AG04449 (cell line): ENCODE results near the gene C8G.

Experiments used
- CTCF ChIA-PET: fragments of 350-600 bp; formaldehyde crosslinking; extraction: SDS; loops from one replicate; lab custom pipeline; 2021; ENCODE audit warnings: antibody characterized with exemption; lab: Yijun Ruan, JAX
- POLR2A ChIA-PET: fragments of 400-600, 350-600 bp; formaldehyde crosslinking; extraction: SDS; loops from one replicate; lab custom pipeline; 2020; ENCODE audit warnings: antibody characterized with exemption, inconsistent platforms; lab: Yijun Ruan, JAX
- DNase-seq: peaks from one replicate; pipeline ENCODE4 v3.0.0-alpha.2; 2010; ENCODE audit warnings: low read depth, low spot score
- H3K4me3 ChIP-seq: 2 replicates; pipeline ENCODE4 v1.5.1; 2011; ENCODE audit warnings: low read depth, mild to moderate bottlenecking, control low read depth, low read length
- TF ChIP-seq, protein P1 (sequence below): IDR thresholded peaks from one replicate; pipeline ENCODE4 v1.5.1; 2011; ENCODE audit warnings: mild to moderate bottlenecking, moderate library complexity, low read length, control low read depth, inconsistent platforms; ENCODE audit not compliant: insufficient read depth; ENCODE audit errors: missing control alignments

Gene C8G

DNA sequence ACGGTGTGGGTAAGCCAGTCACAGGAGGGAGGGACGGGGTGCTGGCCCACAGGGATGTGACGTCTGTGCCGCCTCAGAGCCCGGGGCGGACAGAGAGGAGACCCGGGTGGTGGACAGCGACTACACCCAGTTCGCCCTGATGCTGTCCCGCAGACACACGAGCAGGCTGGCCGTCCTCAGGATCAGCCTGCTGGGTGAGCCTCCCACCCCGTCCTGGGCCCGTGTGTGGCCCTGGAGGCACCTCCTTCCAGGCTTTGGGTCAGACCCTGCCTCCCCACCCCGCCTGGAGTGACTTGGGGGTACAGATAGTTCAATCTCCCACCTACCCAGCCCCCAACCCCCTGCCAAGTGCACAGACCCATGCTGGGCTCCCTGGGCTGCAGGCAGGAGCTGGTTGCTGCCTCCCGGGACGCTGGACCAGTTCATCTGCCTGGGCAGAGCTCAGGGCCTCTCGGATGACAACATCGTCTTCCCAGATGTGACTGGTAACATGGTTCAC is 8.8 kb downstream of the C8G start:
- TF ChIP-seq, protein P1, sequence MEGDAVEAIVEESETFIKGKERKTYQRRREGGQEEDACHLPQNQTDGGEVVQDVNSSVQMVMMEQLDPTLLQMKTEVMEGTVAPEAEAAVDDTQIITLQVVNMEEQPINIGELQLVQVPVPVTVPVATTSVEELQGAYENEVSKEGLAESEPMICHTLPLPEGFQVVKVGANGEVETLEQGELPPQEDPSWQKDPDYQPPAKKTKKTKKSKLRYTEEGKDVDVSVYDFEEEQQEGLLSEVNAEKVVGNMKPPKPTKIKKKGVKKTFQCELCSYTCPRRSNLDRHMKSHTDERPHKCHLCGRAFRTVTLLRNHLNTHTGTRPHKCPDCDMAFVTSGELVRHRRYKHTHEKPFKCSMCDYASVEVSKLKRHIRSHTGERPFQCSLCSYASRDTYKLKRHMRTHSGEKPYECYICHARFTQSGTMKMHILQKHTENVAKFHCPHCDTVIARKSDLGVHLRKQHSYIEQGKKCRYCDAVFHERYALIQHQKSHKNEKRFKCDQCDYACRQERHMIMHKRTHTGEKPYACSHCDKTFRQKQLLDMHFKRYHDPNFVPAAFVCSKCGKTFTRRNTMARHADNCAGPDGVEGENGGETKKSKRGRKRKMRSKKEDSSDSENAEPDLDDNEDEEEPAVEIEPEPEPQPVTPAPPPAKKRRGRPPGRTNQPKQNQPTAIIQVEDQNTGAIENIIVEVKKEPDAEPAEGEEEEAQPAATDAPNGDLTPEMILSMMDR: no peak
- CTCF ChIA-PET: interaction anchor here (3.4 kb wide), 1 partner anchor 9 kb away, joined by 16 read pairs; the partner anchor contains the start of genes C8G and FBXW5
- DNase-seq: no peak
- POLR2A ChIA-PET: no interaction called here
- no peak overlapping the region for H3K4me3 ChIP-seq

DNA sequence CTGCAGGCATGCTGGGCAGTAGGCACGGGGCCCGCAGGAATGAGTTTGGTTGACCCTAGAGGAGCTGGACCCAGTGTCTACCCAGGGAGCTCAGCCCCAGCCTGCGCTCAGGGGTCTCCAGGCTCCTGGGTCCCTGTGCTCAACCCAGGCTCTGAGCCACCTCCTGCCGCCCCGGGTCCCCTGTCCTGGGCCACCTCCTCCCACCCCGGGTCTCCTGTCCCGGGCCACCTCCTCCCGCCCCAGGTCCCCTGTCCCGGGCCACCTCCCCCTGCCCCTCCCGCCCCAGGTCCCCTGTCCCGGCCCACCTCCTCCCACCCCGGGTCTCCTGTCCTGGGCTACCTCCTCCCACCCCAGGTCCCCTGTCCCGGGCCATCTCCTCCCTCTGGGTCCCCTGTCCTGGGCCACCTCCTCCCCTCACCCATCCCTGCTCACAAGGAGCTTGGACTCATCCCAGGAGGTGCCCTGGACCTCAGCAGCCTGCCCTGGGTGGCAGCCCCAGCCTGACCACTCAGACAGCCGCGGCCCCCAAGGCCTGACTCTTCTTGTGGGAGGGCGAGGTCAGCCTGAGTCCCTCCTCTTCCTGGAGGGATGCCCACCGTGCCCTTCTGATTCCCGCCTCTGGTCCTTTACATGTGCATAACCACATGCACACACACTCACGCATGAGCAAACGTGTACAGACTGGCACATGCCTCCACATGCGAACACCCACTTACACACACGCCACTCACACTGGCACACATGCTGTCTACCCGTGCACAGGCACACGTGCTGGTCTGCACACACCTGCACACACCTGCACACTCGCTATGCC is 9.4 kb downstream of the C8G start:
- no peak overlapping the region for H3K4me3 ChIP-seq
- no peak for DNase-seq
- CTCF ChIA-PET: interaction anchor here (1.0 to 3.4 kb wide), 2 partner anchors 9 to 74 kb away, joined by 4 to 16 read pairs; partner anchors contain the start of genes ABCA2, C8G and FBXW5
- TF ChIP-seq, protein P1: no peak
- POLR2A ChIA-PET: no interaction called here

DNA sequence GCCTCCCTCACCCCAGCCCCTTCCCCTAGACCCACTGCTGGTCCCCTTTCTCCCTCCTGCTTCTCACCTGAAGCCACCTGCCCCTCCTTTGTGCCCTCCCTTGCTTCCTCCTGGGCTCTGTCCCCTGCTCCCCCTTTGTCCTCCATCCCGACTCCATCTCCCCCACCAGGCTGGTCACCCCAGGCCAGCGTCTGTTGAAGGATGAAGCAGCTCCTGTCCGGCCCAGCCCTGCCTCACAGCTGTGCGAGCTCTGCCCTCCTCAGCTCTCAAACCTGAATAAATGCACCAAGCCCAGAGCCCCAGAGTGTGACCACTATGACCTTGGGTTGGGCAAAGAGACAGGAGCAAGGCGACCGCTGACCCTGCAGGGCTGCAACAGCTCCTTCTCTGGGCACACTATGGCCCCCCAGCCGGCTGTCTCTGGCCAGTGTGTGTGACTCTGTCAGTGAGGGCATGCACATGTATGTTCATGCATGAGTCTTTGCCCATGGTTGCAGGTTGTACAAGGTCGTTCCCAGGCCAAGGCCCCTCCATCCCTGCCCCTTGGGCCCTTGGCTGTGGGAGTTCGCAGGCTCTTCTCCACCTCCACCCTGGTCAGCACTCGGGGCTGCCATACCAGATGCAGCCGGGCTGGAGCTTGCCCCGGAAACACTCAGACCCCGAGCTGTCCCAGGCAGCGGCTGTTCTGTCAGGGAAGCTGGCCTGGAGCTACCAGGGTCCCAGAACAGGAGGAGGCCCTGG is 10.3 kb downstream of the C8G start:
- ChIA-PET CTCF (interaction anchor here (1.0 to 3.4 kb wide), 3 partner anchors 10 to 73 kb away, joined by 3 to 16 read pairs (median 4); partner anchors contain the start of genes ABCA2, C8G and FBXW5), POLR2A (no interaction called here)
- TF ChIP-seq, protein P1: no peak
- no peak for DNase-seq
- H3K4me3 ChIP-seq: no peak overlapping the region

DNA sequence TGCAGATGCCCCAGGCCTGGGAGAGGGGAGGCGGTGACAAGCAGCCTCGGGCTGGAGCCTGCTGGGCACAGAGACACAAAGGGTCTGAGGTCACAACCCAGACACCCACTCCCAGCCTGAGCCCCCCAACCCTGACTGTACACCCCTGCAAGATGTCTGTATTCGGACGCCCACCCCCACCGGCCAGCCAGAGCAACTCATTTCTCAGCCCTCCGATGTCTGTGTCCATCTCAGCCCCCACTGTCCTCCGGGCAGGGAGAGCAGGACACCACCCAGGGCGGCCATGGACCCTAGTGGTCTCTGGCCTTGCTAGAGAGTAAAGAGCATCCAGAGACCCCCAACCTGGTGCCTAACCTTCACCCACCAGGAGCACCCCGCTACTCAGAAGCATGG is 10.9 kb downstream of the C8G start:
- no peak for DNase-seq
- POLR2A ChIA-PET: no interaction called here
- CTCF ChIA-PET: interaction anchor here (1.6 to 3.4 kb wide), 2 partner anchors 11 kb away, joined by 3 to 16 read pairs; partner anchors contain the start of genes C8G and FBXW5
- H3K4me3 ChIP-seq: no peak overlapping the region
- TF ChIP-seq, protein P1: no peak

DNA sequence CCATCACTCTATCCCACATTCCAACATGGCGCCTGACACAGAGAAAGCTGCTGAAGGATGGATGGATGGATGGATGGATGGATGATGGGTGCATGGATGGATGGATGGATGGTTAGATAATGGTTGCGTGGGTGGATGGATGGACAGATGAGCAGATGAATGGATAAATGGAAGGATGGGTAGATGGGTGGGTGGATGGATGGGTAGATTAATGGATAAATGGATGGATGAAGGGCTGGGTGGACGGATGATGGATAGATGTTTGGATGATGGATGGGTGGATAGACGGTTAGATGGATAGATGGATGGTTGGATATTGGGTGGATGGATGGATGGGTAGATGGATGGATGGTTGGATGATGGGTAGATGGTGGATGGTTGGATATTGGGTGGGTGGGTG is 11.6 kb downstream of the C8G start:
- TF ChIP-seq, protein P1: no peak
- H3K4me3 ChIP-seq: no peak overlapping the region
- ChIA-PET CTCF (interaction anchor here (1.6 kb wide), 1 partner anchor 10 kb away, joined by 3 read pairs; no protein-coding TSS in a partner anchor), POLR2A (no interaction called here)
- DNase-seq: no peak
